Small intestine (tissue), 7 donors: ENCODE data around the gene TCIRG1. TPM values are rescaled to one million over a fixed set of nuclear protein-coding genes. Genes with fewer than 3 reads are reported as not detected.

Experiments used
- DNase-seq, 2 donors: peaks; one replicate each; pipeline versions ENCODE4 v3.0.0 to v3.0.0-alpha.2; 2013
- FAIRE-seq: peaks from 2 replicates; lab custom pipeline; 2012; peaks lifted over from hg19 to GRCh38; lab: Jason Lieb, UNC
- H3K27ac ChIP-seq, 3 donors: one replicate each; pipeline ENCODE4 v1.5.1; 2013; ENCODE audit warnings: low read length in 2 of 3, mild to moderate bottlenecking in 2 of 3, control low read depth in 1 of 3, inconsistent platforms in 1 of 3, low read depth in 1 of 3, moderate library complexity in 1 of 3
- H3K27me3 ChIP-seq, 3 donors: one replicate each; pipeline ENCODE4 v1.6.1; 2013; ENCODE audit warnings: low read length in 3 of 3, inconsistent platforms in 1 of 3; ENCODE audit not compliant: control insufficient read depth in 3 of 3, insufficient read depth in 3 of 3
- H3K36me3 ChIP-seq, 3 donors: one replicate each; pipeline ENCODE4 v1.6.1; 2013; ENCODE audit warnings: low read length in 3 of 3, inconsistent platforms in 1 of 3, low read depth in 1 of 3, mild to moderate bottlenecking in 1 of 3, moderate library complexity in 1 of 3; ENCODE audit not compliant: control insufficient read depth in 3 of 3, insufficient read depth in 2 of 3
- H3K4me1 ChIP-seq, 3 donors: one replicate each; pipeline ENCODE4 v1.6.1; 2013; ENCODE audit warnings: low read length in 2 of 3, inconsistent platforms in 1 of 3, low read depth in 1 of 3, mild to moderate bottlenecking in 1 of 3, moderate library complexity in 1 of 3; ENCODE audit not compliant: control insufficient read depth in 3 of 3, insufficient read depth in 2 of 3
- H3K4me3 ChIP-seq, 3 donors: one replicate each; pipeline ENCODE4 v1.5.1; 2013; ENCODE audit warnings: low read length in 3 of 3, control low read depth in 1 of 3, inconsistent platforms in 1 of 3, low read depth in 1 of 3, mild to moderate bottlenecking in 1 of 3, moderate library complexity in 1 of 3
- H3K9me3 ChIP-seq, 2 donors: one replicate each; pipeline ENCODE4 v1.6.1; 2013; ENCODE audit warnings: low read depth in 1 of 2, low read length in 1 of 2; ENCODE audit not compliant: control insufficient read depth in 2 of 2, insufficient read depth in 1 of 2
- WGBS, 3 donors: extraction: QIAGEN DNeasy Blood & Tissue Kit; methylation state at CpG; one replicate each; pipeline ENCODE4 v1.1.7; 2013; 5-methylcytosine and 5-hydroxymethylcytosine counted together
- polyA plus RNA-seq, 4 donors: library from polyadenylated mRNA; stranded (reverse) in 3 of 4; unstranded in 1 of 4; fragments of 200-250 nt in 3 of 4; fragments of 120-200 nt in 1 of 4; gene quantifications; one replicate each; pipeline versions ENCODE4 v1.2.1 to v1.2.3, GENCODE V29; 2013
- donor health status: healthy with polysubstance abuse.
- donor health status: control.
- donor health status: control.
- donor health status: Bipolar disorder and iron deficiency.
- donor health status: healthy.

TCIRG1 gene
- polyA plus RNA-seq, 4 donors = 79.1 to 437 (median 285) TPM

- Histone ChIP-seq H3K4me3 (peak overlapping the region; percentile 45 to 92 (median 72)), H3K27me3 (no peaks in the 10 kb centered on the region), H3K27ac (peak overlapping the region in 1 of 3 donors; percentile 46), H3K36me3 (peaks cover 0 to 18% (median 0%) of the 10 kb centered on the region in 3 donors), H3K9me3 (no peaks in the 10 kb centered on the region), H3K4me1 (peaks cover 0 to 12% (median 2%) of the 10 kb centered on the region in 3 donors)
- 7 to 12% (median 11%) methylated on average over 65 to 86 of the region's 86 CpGs for WGBS, 3 donors
- DNase-seq = peak; percentile 63 to 73
- FAIRE-seq = no peak
Measured at GRCh38 chr11:68002938-68003845, 35.6 kb upstream of the TCIRG1 start.

GRCh38 chr11:68003846-68004550 lies 34.8 kb upstream of the TCIRG1 start, which contains the start of gene UNC93B1:
Gene UNC93B1 (minus strand): TSS chr11:68004097. CDS start chr11:68004043, 54 bp downstream.
- DNase-seq (peak; percentile 91 to 93), FAIRE-seq (no peak)
- H3K27ac ChIP-seq = peak within 1 kb of the TSS in 2 of 3 donors; percentile 62 to 68
- WGBS, 3 donors = 2 to 3% (median 3%) methylated on average over 43 to 64 of the region's 64 CpGs
- H3K27me3 ChIP-seq = no peaks in the 10 kb centered on the region
- peaks cover 0 to 10% (median 0%) of the 10 kb centered on the region in 3 donors for H3K36me3 ChIP-seq
- peak within 1 kb of the TSS; percentile 45 to 92 (median 72) for H3K4me3 ChIP-seq
- H3K4me1 ChIP-seq = peaks cover 0 to 20% (median 2%) of the 10 kb centered on the region in 3 donors
- H3K9me3 ChIP-seq = no peaks in the 10 kb centered on the region

- FAIRE-seq (no peak), DNase-seq (no peak)
- Histone ChIP-seq H3K36me3 (peaks cover 0 to 5% (median 0%) of the 10 kb centered on the region in 3 donors), H3K4me3 (no peak overlapping the region), H3K27ac (peak overlapping the region in 1 of 3 donors; percentile 56), H3K9me3 (no peaks in the 10 kb centered on the region), H3K27me3 (no peaks in the 10 kb centered on the region), H3K4me1 (peaks cover 0 to 28% (median 2%) of the 10 kb centered on the region in 3 donors)
- 69 to 78% (median 77%) methylated on average over 14 of the region's 14 CpGs for WGBS, 3 donors
Measured at GRCh38 chr11:68004551-68005335, 34.1 kb upstream of the TCIRG1 start.

GRCh38 chr11:68006606-68007166 lies 32.1 kb upstream of the TCIRG1 start:
- DNase-seq (no peak), FAIRE-seq (no peak)
- no peak overlapping the region for H3K4me3 ChIP-seq
- peaks cover 0 to 47% (median 2%) of the 10 kb centered on the region in 3 donors for H3K4me1 ChIP-seq
- H3K9me3 ChIP-seq = no peaks in the 10 kb centered on the region
- H3K27me3 ChIP-seq = no peaks in the 10 kb centered on the region
- WGBS, 3 donors = 97 to 99% (median 98%) methylated on average over 7 of the region's 7 CpGs
- no peaks in the 10 kb centered on the region for H3K36me3 ChIP-seq
- H3K27ac ChIP-seq = no peak overlapping the region

- WGBS, 3 donors = 69 to 84% (median 75%) methylated on average over 15 to 16 of the region's 16 CpGs
- H3K27ac ChIP-seq = peak overlapping the region in 2 of 3 donors; percentile 97
- DNase-seq (no peak), FAIRE-seq (no peak)
- no peaks in the 10 kb centered on the region for H3K36me3 ChIP-seq
- H3K27me3 ChIP-seq = no peaks in the 10 kb centered on the region
- no peaks in the 10 kb centered on the region for H3K9me3 ChIP-seq
- no peak overlapping the region for H3K4me3 ChIP-seq
- peaks cover 0 to 42% (median 2%) of the 10 kb centered on the region in 3 donors for H3K4me1 ChIP-seq
Measured at GRCh38 chr11:68007498-68008380, 31.1 kb upstream of the TCIRG1 start.

GRCh38 chr11:68008381-68009337 lies 30.2 kb upstream of the TCIRG1 start:
- H3K4me3 ChIP-seq = peak overlapping the region in 1 of 3 donors; percentile 9
- DNase-seq (peak in 1 of 2 donors; percentile 79), FAIRE-seq (no peak)
- 26 to 59% (median 40%) methylated on average over 22 to 27 of the region's 27 CpGs for WGBS, 3 donors
- peaks cover 0 to 2% (median 0%) of the 10 kb centered on the region in 3 donors for H3K36me3 ChIP-seq
- H3K27me3 ChIP-seq = no peaks in the 10 kb centered on the region
- H3K27ac ChIP-seq = peak overlapping the region; percentile 88 to 97 (median 97)
- no peaks in the 10 kb centered on the region for H3K9me3 ChIP-seq
- H3K4me1 ChIP-seq = peaks cover 0 to 44% (median 2%) of the 10 kb centered on the region in 3 donors
